ENCODE results near the gene CA10. TPM values are rescaled to one million over a fixed set of nuclear protein-coding genes. Genes with fewer than 3 reads are reported as not detected.

Gene CA10
- total RNA-seq, 1 donor from 2014 or later: 2.2 TPM

- no peaks in the 10 kb centered on the region for H3K36me3 Mint-ChIP-seq
- no peak for TF ChIP-seq CTCF (conservative IDR thresholded peaks at IDR 0.05)
- H3K27me3 Mint-ChIP-seq: peaks cover 11% of the 10 kb centered on the region
- peaks cover 8% of the 10 kb centered on the region for H3K9me3 Mint-ChIP-seq
- no peak overlapping the region for H3K4me3 Mint-ChIP-seq
- peaks cover 10% of the 10 kb centered on the region for H3K4me1 Mint-ChIP-seq (ENCODE audit: unreplicated experiment)
- DNase-seq (ENCODE audit: extremely low spot score, unreplicated experiment): no peak
- no peak overlapping the region for H3K27ac Mint-ChIP-seq
These were observed 23.3 kb upstream of the CA10 start for GRCh38 chr17:52181782-52182181.

GRCh38 chr17:52178012-52178411 lies 19.5 kb upstream of the CA10 start:
- Mint-ChIP-seq H3K36me3 (no peaks in the 10 kb centered on the region), H3K27ac (no peak overlapping the region), H3K4me3 (no peak overlapping the region), H3K4me1 (ENCODE audit: unreplicated experiment) (peaks cover 10% of the 10 kb centered on the region), H3K27me3 (peaks cover 8% of the 10 kb centered on the region), H3K9me3 (no peaks in the 10 kb centered on the region)
- DNase-seq (ENCODE audit: extremely low spot score, unreplicated experiment): no peak
- TF ChIP-seq CTCF (conservative IDR thresholded peaks at IDR 0.05): no peak

GRCh38 chr17:52170963-52171572 lies 12.6 kb upstream of the CA10 start:
- Mint-ChIP-seq H3K4me1 (ENCODE audit: unreplicated experiment) (no peaks in the 10 kb centered on the region), H3K4me3 (no peak overlapping the region), H3K27me3 (peaks cover 20% of the 10 kb centered on the region), H3K27ac (no peak overlapping the region), H3K36me3 (no peaks in the 10 kb centered on the region), H3K9me3 (no peaks in the 10 kb centered on the region)
- TF ChIP-seq CTCF (conservative IDR thresholded peaks at IDR 0.05): peak; percentile 82
- DNase-seq (ENCODE audit: extremely low spot score, unreplicated experiment): no peak

- peak overlapping the region; percentile 31 for H3K4me3 Mint-ChIP-seq
- H3K36me3 Mint-ChIP-seq: no peaks in the 10 kb centered on the region
- peaks cover 83% of the 10 kb centered on the region for H3K27me3 Mint-ChIP-seq
- no peak overlapping the region for H3K27ac Mint-ChIP-seq
- no peak for DNase-seq (ENCODE audit: extremely low spot score, unreplicated experiment)
- no peak for TF ChIP-seq CTCF (conservative IDR thresholded peaks at IDR 0.05)
- H3K4me1 Mint-ChIP-seq (ENCODE audit: unreplicated experiment): peaks cover 5% of the 10 kb centered on the region
- H3K9me3 Mint-ChIP-seq: no peaks in the 10 kb centered on the region
These were observed 1.6 kb upstream of the CA10 start for GRCh38 chr17:52160136-52160567.

GRCh38 chr17:52159246-52160135 lies 977 bp upstream of the CA10 start:
- H3K4me3 Mint-ChIP-seq: peak overlapping the region; percentile 72
- H3K36me3 Mint-ChIP-seq: no peaks in the 10 kb centered on the region
- H3K9me3 Mint-ChIP-seq: no peaks in the 10 kb centered on the region
- no peak for TF ChIP-seq CTCF (conservative IDR thresholded peaks at IDR 0.05)
- H3K27me3 Mint-ChIP-seq: peaks cover 86% of the 10 kb centered on the region
- peaks cover 5% of the 10 kb centered on the region for H3K4me1 Mint-ChIP-seq (ENCODE audit: unreplicated experiment)
- no peak overlapping the region for H3K27ac Mint-ChIP-seq
- DNase-seq (ENCODE audit: extremely low spot score, unreplicated experiment): no peak

Data from type B pancreatic cell (in vitro differentiated cells).